Measurements from ENCODE around the gene SEL1L3.

- no peak for TF ChIP-seq CTCF (IDR thresholded peaks at IDR 0.05; ENCODE audit: borderline replicate concordance, extremely low read depth, low read length, poor library complexity, severe bottlenecking)
- no peak for TF ChIP-seq EZH2 (IDR thresholded peaks at IDR 0.05; ENCODE audit: borderline replicate concordance, low read depth, low read length, severe bottlenecking)
Observed at GRCh38 chr4:25908491-25908901, 45.7 kb upstream of the SEL1L3 start.
